NB4 (cell line): Measurements from ENCODE around the gene SNTG2.

Source experiments
- DNase-seq: peaks from one replicate; pipeline ENCODE4 v3.0.0; 2010; ENCODE audit warnings: low read depth
- H3K4me3 ChIP-seq: one replicate; pipeline ENCODE4 v1.5.1; 2011; ENCODE audit warnings: mild to moderate bottlenecking, low read depth, low read length, moderate library complexity
- CTCF ChIP-seq: IDR thresholded peaks from one replicate; pipeline ENCODE4 v1.5.1; 2012; ENCODE audit warnings: low read depth, low read length
- MAX ChIP-seq: IDR thresholded peaks from 2 replicates; pipeline ENCODE4 v1.6.1; 2011; ENCODE audit warnings: low read depth, low read length
- MYC ChIP-seq: IDR thresholded peaks from 2 replicates; pipeline ENCODE4 v1.6.1; 2011; ENCODE audit warnings: low read depth, low read length
- POLR2A ChIP-seq: IDR thresholded peaks from 2 replicates; pipeline ENCODE4 v1.6.1; 2011; ENCODE audit warnings: mild to moderate bottlenecking; ENCODE audit not compliant: insufficient read length; ENCODE audit errors: extremely low read depth

Gene SNTG2

GRCh38 chr2:1115843-1116539, 165.3 kb downstream of the SNTG2 start:
- DNase-seq, result no peak
- no peak overlapping the region for H3K4me3 ChIP-seq
- TF ChIP-seq MAX (no peak), CTCF (no peak), MYC (no peak), POLR2A (no peak)

GRCh38 chr2:1117569-1117968, 166.9 kb downstream of the SNTG2 start:
- DNase-seq, result no peak
- no peak for TF ChIP-seq MAX
- TF ChIP-seq CTCF, result no peak
- TF ChIP-seq POLR2A, result no peak
- TF ChIP-seq MYC, result no peak
- H3K4me3 ChIP-seq, result no peak overlapping the region

- no peak for TF ChIP-seq MAX
- no peak for TF ChIP-seq CTCF
- TF ChIP-seq MYC, result no peak
- TF ChIP-seq POLR2A, result no peak
- DNase-seq, result no peak
- no peak overlapping the region for H3K4me3 ChIP-seq
These were observed 174.6 kb downstream of the SNTG2 start for GRCh38 chr2:1125217-1125616.

GRCh38 chr2:1125633-1126370, 175.2 kb downstream of the SNTG2 start:
- no peak overlapping the region for H3K4me3 ChIP-seq
- no peak for DNase-seq
- TF ChIP-seq MAX, result no peak
- no peak for TF ChIP-seq MYC
- TF ChIP-seq CTCF, result no peak
- TF ChIP-seq POLR2A, result no peak

- H3K4me3 ChIP-seq, result no peak overlapping the region
- no peak for DNase-seq
- TF ChIP-seq CTCF (no peak), POLR2A (no peak), MYC (no peak), MAX (no peak)
These were observed 179.3 kb downstream of the SNTG2 start for GRCh38 chr2:1129982-1130381.
